IgD-negative memory B cell (primary cell): ENCODE data around the gene TNF. TPM values are rescaled to one million over a fixed set of nuclear protein-coding genes. Genes with fewer than 3 reads are reported as not detected.

Experiments
- H3K27ac Mint-ChIP-seq, 3 donors: one replicate each; pipeline ENCODE4 v1.8.0; 2020 to 2022; ENCODE audit warnings: mild to moderate bottlenecking in 3 of 3, mixed read lengths in 3 of 3, moderate library complexity in 1 of 3
- H3K27me3 Mint-ChIP-seq: one replicate; pipeline ENCODE4 v1.8.0; 2021; ENCODE audit warnings: mixed read lengths
- H3K36me3 Mint-ChIP-seq: one replicate; pipeline ENCODE4 v1.8.0; 2020; ENCODE audit warnings: mild to moderate bottlenecking, mixed read lengths
- H3K4me1 Mint-ChIP-seq, 3 donors: one replicate each; pipeline ENCODE4 v1.8.0; 2020 to 2022; ENCODE audit warnings: mixed read lengths in 3 of 3, mild to moderate bottlenecking in 1 of 3
- H3K4me3 Mint-ChIP-seq, 4 donors: one replicate each; pipeline ENCODE4 v1.8.0; 2020 to 2022; ENCODE audit warnings: mild to moderate bottlenecking in 4 of 4, mixed read lengths in 4 of 4, moderate library complexity in 3 of 4
- H3K9me3 Mint-ChIP-seq, 3 donors: one replicate each; pipeline ENCODE4 v1.8.0; 2020 to 2021; ENCODE audit warnings: mixed read lengths in 3 of 3, mild to moderate bottlenecking in 1 of 3
- polyA plus RNA-seq: library from polyadenylated mRNA; unstranded; fragments of 300-500 nt; fragmentation: Illumina TruSeq; gene quantifications from one replicate; pipeline ENCODE4 v1.2.3, GENCODE V29; 2021

Gene TNF
- polyA plus RNA-seq, 1 donor from 2014 or later: 6.4 TPM

GRCh38 chr6:31557443-31558317, 17.7 kb upstream of the TNF start:
- H3K4me1 Mint-ChIP-seq: peaks cover 38 to 55% (median 49%) of the 10 kb centered on the region in 3 donors
- peak overlapping the region in 3 of 4 donors; percentile 32 to 94 (median 88) for H3K4me3 Mint-ChIP-seq
- H3K27me3 Mint-ChIP-seq: no peaks in the 10 kb centered on the region
- peaks cover 5% of the 10 kb centered on the region for H3K36me3 Mint-ChIP-seq
- no peaks in the 10 kb centered on the region for H3K9me3 Mint-ChIP-seq
- H3K27ac Mint-ChIP-seq: peak overlapping the region in 1 of 3 donors; percentile 98

- Mint-ChIP-seq H3K4me3 (peak overlapping the region; percentile 84 to 96 (median 91)), H3K36me3 (peaks cover 5% of the 10 kb centered on the region), H3K9me3 (no peaks in the 10 kb centered on the region), H3K4me1 (peaks cover 43 to 60% (median 53%) of the 10 kb centered on the region in 3 donors), H3K27ac (peak overlapping the region in 2 of 3 donors; percentile 95 to 98), H3K27me3 (no peaks in the 10 kb centered on the region)
Observed at GRCh38 chr6:31558318-31558625, 17.1 kb upstream of the TNF start.

GRCh38 chr6:31558631-31559500, 16.5 kb upstream of the TNF start:
- H3K27ac Mint-ChIP-seq: peak overlapping the region; percentile 94 to 98 (median 95)
- H3K36me3 Mint-ChIP-seq: peaks cover 6% of the 10 kb centered on the region
- peak overlapping the region; percentile 84 to 96 (median 91) for H3K4me3 Mint-ChIP-seq
- H3K27me3 Mint-ChIP-seq: no peaks in the 10 kb centered on the region
- peaks cover 47 to 64% (median 58%) of the 10 kb centered on the region in 3 donors for H3K4me1 Mint-ChIP-seq
- no peaks in the 10 kb centered on the region for H3K9me3 Mint-ChIP-seq

- Mint-ChIP-seq H3K36me3 (peaks cover 7% of the 10 kb centered on the region), H3K4me1 (peaks cover 47 to 65% (median 59%) of the 10 kb centered on the region in 3 donors), H3K27ac (peak overlapping the region; percentile 94 to 98 (median 95)), H3K9me3 (no peaks in the 10 kb centered on the region), H3K27me3 (no peaks in the 10 kb centered on the region), H3K4me3 (peak overlapping the region; percentile 84 to 96 (median 91))
Observed at GRCh38 chr6:31559606-31559957, 15.8 kb upstream of the TNF start.

- peak overlapping the region; percentile 94 to 98 (median 95) for H3K27ac Mint-ChIP-seq
- H3K4me1 Mint-ChIP-seq: peaks cover 48 to 66% (median 64%) of the 10 kb centered on the region in 3 donors
- H3K36me3 Mint-ChIP-seq: peaks cover 7% of the 10 kb centered on the region
- H3K9me3 Mint-ChIP-seq: no peaks in the 10 kb centered on the region
- H3K27me3 Mint-ChIP-seq: no peaks in the 10 kb centered on the region
- peak overlapping the region; percentile 84 to 96 (median 91) for H3K4me3 Mint-ChIP-seq
Observed at GRCh38 chr6:31559958-31560696, 15.2 kb upstream of the TNF start.

- H3K27ac Mint-ChIP-seq: peak overlapping the region; percentile 94 to 98 (median 95)
- H3K4me3 Mint-ChIP-seq: peak overlapping the region; percentile 84 to 96 (median 91)
- peaks cover 48 to 71% (median 69%) of the 10 kb centered on the region in 3 donors for H3K4me1 Mint-ChIP-seq
- H3K36me3 Mint-ChIP-seq: peaks cover 11% of the 10 kb centered on the region
- no peaks in the 10 kb centered on the region for H3K9me3 Mint-ChIP-seq
- H3K27me3 Mint-ChIP-seq: no peaks in the 10 kb centered on the region
Observed at GRCh38 chr6:31560697-31561058, 14.7 kb upstream of the TNF start.

- H3K27me3 Mint-ChIP-seq: no peaks in the 10 kb centered on the region
- peak overlapping the region; percentile 51 to 99 (median 93) for H3K27ac Mint-ChIP-seq
- H3K36me3 Mint-ChIP-seq: peaks cover 6% of the 10 kb centered on the region
Observed at GRCh38 chr6:31567531-31568370, 7.6 kb upstream of the TNF start.

GRCh38 chr6:31568537-31568961, 6.8 kb upstream of the TNF start:
- peaks cover 34 to 63% (median 63%) of the 10 kb centered on the region in 3 donors for H3K4me1 Mint-ChIP-seq
- H3K27ac Mint-ChIP-seq: peak overlapping the region; percentile 51 to 99 (median 93)
- H3K4me3 Mint-ChIP-seq: peak overlapping the region; percentile 19 to 85 (median 41)
- H3K27me3 Mint-ChIP-seq: no peaks in the 10 kb centered on the region
- no peaks in the 10 kb centered on the region for H3K9me3 Mint-ChIP-seq
- H3K36me3 Mint-ChIP-seq: peaks cover 6% of the 10 kb centered on the region

More at GRCh38 chr6:31567531-31568370, 7.6 kb upstream of the TNF start:
- Mint-ChIP-seq H3K4me1 (peaks cover 40 to 64% (median 62%) of the 10 kb centered on the region in 3 donors), H3K4me3 (peak overlapping the region in 3 of 4 donors; percentile 19 to 80 (median 25)), H3K9me3 (no peaks in the 10 kb centered on the region)

- Mint-ChIP-seq H3K36me3 (peaks cover 4% of the 10 kb centered on the region), H3K9me3 (no peaks in the 10 kb centered on the region), H3K4me3 (peak overlapping the region; percentile 42 to 70 (median 54))
Observed at GRCh38 chr6:31569861-31570536, 5.4 kb upstream of the TNF start.

GRCh38 chr6:31572041-31572911, 3.1 kb upstream of the TNF start, which contains the start of gene LTA:
TSS of gene LTA (plus strand) at chr6:31572289. CDS start at chr6:31572743, 454 bp downstream.
- peaks cover 38 to 79% (median 76%) of the 10 kb centered on the region in 3 donors for H3K4me1 Mint-ChIP-seq
- H3K36me3 Mint-ChIP-seq: peaks cover 3% of the 10 kb centered on the region
- H3K27me3 Mint-ChIP-seq: peaks cover 1% of the 10 kb centered on the region
- peak within 1 kb of the TSS; percentile 92 to 100 (median 98) for H3K27ac Mint-ChIP-seq
- no peaks in the 10 kb centered on the region for H3K9me3 Mint-ChIP-seq
- peak within 1 kb of the TSS; percentile 93 to 99 (median 99) for H3K4me3 Mint-ChIP-seq

More at GRCh38 chr6:31569861-31570536, 5.4 kb upstream of the TNF start:
- Mint-ChIP-seq H3K4me1 (peaks cover 32 to 70% (median 68%) of the 10 kb centered on the region in 3 donors), H3K27ac (peak overlapping the region; percentile 39 to 93 (median 51)), H3K27me3 (peaks cover 1% of the 10 kb centered on the region)

GRCh38 chr6:31573239-31574105, 1.9 kb upstream of the TNF start:
- peak overlapping the region; percentile 92 to 100 (median 98) for H3K27ac Mint-ChIP-seq
- peaks cover 1% of the 10 kb centered on the region for H3K27me3 Mint-ChIP-seq
- peaks cover 33 to 77% (median 71%) of the 10 kb centered on the region in 3 donors for H3K4me1 Mint-ChIP-seq
- peak overlapping the region; percentile 93 to 99 (median 99) for H3K4me3 Mint-ChIP-seq
- H3K36me3 Mint-ChIP-seq: peaks cover 3% of the 10 kb centered on the region
- H3K9me3 Mint-ChIP-seq: no peaks in the 10 kb centered on the region
